Caco-2 (cell line): ENCODE measurements around the gene GABPB1. TPM values are rescaled to one million over a fixed set of nuclear protein-coding genes. Genes with fewer than 3 reads are reported as not detected.

Source experiments
- BruUV-seq: library from RNA; stranded (reverse); fragments of 400-500 nt; replicated peaks from 2 replicates; lab custom pipeline; 2021; lab: Mats Ljungman, UMichigan
- CTCF ChIA-PET: fragments of 300-600 bp; sonication (Branson Sonifier 250); formaldehyde crosslinking; loops from one replicate; lab custom pipeline; 2022; ENCODE audit warnings: antibody characterized with exemption; lab: Charles Lee
- POLR2A ChIA-PET: fragments of 300-600 bp; sonication (Branson Sonifier 250); formaldehyde crosslinking; loops from one replicate; lab custom pipeline; 2022; ENCODE audit warnings: antibody characterized with exemption; lab: Charles Lee
- DNase-seq, 2 experiments: peaks; one replicate each; pipeline versions ENCODE4 v3.0.0 to v3.0.0-alpha.2; 2020 to 2022
- H3K27me3 ChIP-seq: replicated peaks from 2 replicates; pipeline ENCODE4 v1.6.0; 2011; ENCODE audit warnings: low read length; ENCODE audit not compliant: control insufficient read depth, insufficient read depth
- H3K36me3 ChIP-seq: 2 replicates; pipeline ENCODE4 v1.5.1; 2011; ENCODE audit warnings: low read length; ENCODE audit not compliant: control insufficient read depth, insufficient read depth
- H3K4me1 ChIP-seq: fragments of 250-450 bp; sonication (Bioruptor Pico); 2 replicates; pipeline ENCODE4 v1.5.1; 2020; ENCODE audit warnings: mild to moderate bottlenecking
- H3K4me3 ChIP-seq: 2 replicates; pipeline ENCODE4 v1.5.1; 2011; ENCODE audit warnings: low read depth, mild to moderate bottlenecking, control low read depth, low read length
- H3K9me3 ChIP-seq: fragments of 250-450 bp; sonication (Bioruptor Pico); 2 replicates; pipeline ENCODE4 v1.5.1; 2020; ENCODE audit warnings: mild to moderate bottlenecking, moderate library complexity
- H3K27ac Mint-ChIP-seq: one replicate; pipeline ENCODE4 v1.8.0; 2022; ENCODE audit warnings: mixed read lengths; ENCODE audit not compliant: unreplicated experiment
- H3K27me3 Mint-ChIP-seq: one replicate; pipeline ENCODE4 v1.8.0; 2022; ENCODE audit warnings: mixed read lengths; ENCODE audit not compliant: insufficient read depth, unreplicated experiment
- H3K36me3 Mint-ChIP-seq: one replicate; pipeline ENCODE4 v1.8.0; 2022; ENCODE audit warnings: mild to moderate bottlenecking, mixed read lengths; ENCODE audit not compliant: insufficient read depth, unreplicated experiment
- H3K4me1 Mint-ChIP-seq: one replicate; pipeline ENCODE4 v1.8.0; 2022; ENCODE audit warnings: low read depth, mixed read lengths; ENCODE audit not compliant: unreplicated experiment
- H3K4me3 Mint-ChIP-seq: one replicate; pipeline ENCODE4 v1.8.0; 2022; ENCODE audit warnings: mild to moderate bottlenecking, moderate library complexity, mixed read lengths; ENCODE audit not compliant: unreplicated experiment
- H3K9me3 Mint-ChIP-seq: one replicate; pipeline ENCODE4 v1.8.0; 2022; ENCODE audit warnings: mixed read lengths; ENCODE audit not compliant: unreplicated experiment
- CTCF ChIP-seq, 2 experiments: fragments of 200-600 bp in 1 of 2; IDR thresholded peaks; 1 replicate in 1 of 2; 2 replicates in 1 of 2; pipeline versions ENCODE4 v1.5.1 to v1.8.0; 2011 to 2022; ENCODE audit warnings: antibody characterized with exemption in 1 of 2, control low read depth in 1 of 2, inconsistent platforms in 1 of 2, low read depth in 1 of 2, low read length in 1 of 2, mild to moderate bottlenecking in 1 of 2, moderate library complexity in 1 of 2; ENCODE audit not compliant: insufficient read depth in 1 of 2, severe bottlenecking in 1 of 2, unreplicated experiment in 1 of 2
- intact Hi-C: fragments of 100-400 bp; cut with micrococcal nuclease; formaldehyde crosslinking; loops from one replicate; pipeline ENCODE4 v1.10.0; 2022; ENCODE audit not compliant: unreplicated experiment
- total RNA-seq: library from RNA; stranded (reverse); gene quantifications from 2 replicates; pipeline ENCODE4 v1.2.3, GENCODE V29; 2022

GABPB1 gene
- total RNA-seq, 1 experiment from 2014 or later, result 44.7 TPM

- peak in 1 of 2 experiments; percentile 10 for DNase-seq
- POLR2A ChIA-PET, result no interaction called here
- Mint-ChIP-seq H3K9me3 (no peaks in the 10 kb centered on the region), H3K36me3 (no peaks in the 10 kb centered on the region), H3K4me1 (no peaks in the 10 kb centered on the region), H3K27me3 (no peaks in the 10 kb centered on the region), H3K4me3 (no peak overlapping the region), H3K27ac (no peak overlapping the region)
- no peaks in the 10 kb centered on the region for H3K27me3 ChIP-seq
- no peak overlapping the region for H3K4me3 ChIP-seq
- intact Hi-C loops, result no loop called here
- CTCF ChIA-PET, result no interaction called here
- TF ChIP-seq CTCF (IDR thresholded peaks at IDR 0.05; ENCODE audit: insufficient read depth in 1 of 2, low read depth in 1 of 2, low read length in 1 of 2, severe bottlenecking in 1 of 2, unreplicated experiment in 1 of 2), result no peak
- no TSS peak for BruUV-seq
- no peaks in the 10 kb centered on the region for H3K36me3 ChIP-seq
- no peaks in the 10 kb centered on the region for H3K9me3 ChIP-seq
- no peaks in the 10 kb centered on the region for H3K4me1 ChIP-seq
Observed at GRCh38 chr15:50232791-50233190, 122.2 kb downstream of the GABPB1 start.

- TF ChIP-seq CTCF (IDR thresholded peaks at IDR 0.05; ENCODE audit: insufficient read depth in 1 of 2, low read depth in 1 of 2, low read length in 1 of 2, severe bottlenecking in 1 of 2, unreplicated experiment in 1 of 2), result no peak
- Histone ChIP-seq H3K36me3 (no peaks in the 10 kb centered on the region), H3K9me3 (no peaks in the 10 kb centered on the region), H3K4me3 (no peak overlapping the region), H3K4me1 (no peaks in the 10 kb centered on the region), H3K27me3 (no peaks in the 10 kb centered on the region)
- intact Hi-C loops, result no loop called here
- Mint-ChIP-seq H3K27me3 (no peaks in the 10 kb centered on the region), H3K9me3 (no peaks in the 10 kb centered on the region), H3K4me3 (no peak overlapping the region), H3K36me3 (no peaks in the 10 kb centered on the region), H3K4me1 (no peaks in the 10 kb centered on the region), H3K27ac (no peak overlapping the region)
- BruUV-seq, result no TSS peak
- DNase-seq, result no peak
- ChIA-PET CTCF (no interaction called here), POLR2A (no interaction called here)
Observed at GRCh38 chr15:50231761-50232160, 123.2 kb downstream of the GABPB1 start.

GRCh38 chr15:50229336-50229735, 125.7 kb downstream of the GABPB1 start:
- H3K36me3 ChIP-seq, result no peaks in the 10 kb centered on the region
- ChIA-PET CTCF (interaction anchor here (0.5 kb wide), 1 partner anchor 12 kb away, joined by 6 read pairs; no protein-coding TSS in a partner anchor), POLR2A (no interaction called here)
- Mint-ChIP-seq H3K27me3 (no peaks in the 10 kb centered on the region), H3K9me3 (no peaks in the 10 kb centered on the region), H3K27ac (no peak overlapping the region), H3K4me1 (no peaks in the 10 kb centered on the region), H3K4me3 (no peak overlapping the region), H3K36me3 (no peaks in the 10 kb centered on the region)
- no peak for TF ChIP-seq CTCF (IDR thresholded peaks at IDR 0.05; ENCODE audit: insufficient read depth in 1 of 2, low read depth in 1 of 2, low read length in 1 of 2, severe bottlenecking in 1 of 2, unreplicated experiment in 1 of 2)
- intact Hi-C loops, result no loop called here
- no peaks in the 10 kb centered on the region for H3K4me1 ChIP-seq
- no peak overlapping the region for H3K4me3 ChIP-seq
- BruUV-seq, result no TSS peak
- H3K9me3 ChIP-seq, result no peaks in the 10 kb centered on the region
- no peak for DNase-seq
- H3K27me3 ChIP-seq, result no peaks in the 10 kb centered on the region
